ENCODE measurements around the gene WDR35.
"Not testable (repeated sequence)": the region's sequence is repeated elsewhere in the genome, so short reads cannot be mapped to it uniquely, and the experiment has no call there.

The WDR35 gene

DNA sequence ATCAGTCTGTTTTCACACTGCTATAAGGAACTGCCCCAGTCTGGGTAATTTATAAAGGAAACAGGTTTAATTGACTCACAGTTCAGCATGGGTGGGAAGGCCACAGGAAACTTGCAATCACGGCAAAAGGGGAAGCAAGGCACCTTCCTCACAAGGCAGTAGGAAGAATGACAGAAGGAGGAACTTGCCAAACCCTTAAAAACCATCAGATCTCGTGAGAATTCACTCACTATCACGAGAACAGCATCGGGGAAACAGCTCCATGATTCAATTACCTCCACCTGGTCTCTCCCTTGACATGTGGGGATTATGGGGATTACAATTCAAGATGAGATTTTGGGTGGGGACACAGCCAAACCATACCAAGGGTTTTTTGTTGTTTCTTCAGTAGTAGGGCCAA is 97.9 kb downstream of the WDR35 start:
- DNase-seq = not testable (repeated sequence)

DNA sequence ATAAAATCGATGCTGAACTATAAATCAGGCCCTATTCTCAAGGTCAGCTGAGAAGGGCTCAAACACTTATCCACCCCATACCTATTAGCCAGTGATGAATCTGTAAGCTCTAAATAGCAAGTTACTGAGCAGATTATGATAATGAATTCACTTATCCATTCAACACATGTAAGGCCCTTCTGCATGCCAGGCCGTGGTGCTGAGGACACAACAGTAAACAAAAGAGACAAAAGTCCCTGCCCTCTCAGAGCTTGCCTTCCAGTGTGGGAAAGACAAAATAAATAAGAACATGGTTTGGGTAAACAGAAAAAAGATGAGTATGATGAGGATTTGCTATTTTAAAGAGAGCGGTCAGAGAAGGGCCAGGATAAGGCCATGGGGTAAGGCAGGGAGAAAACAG is 99.8 kb downstream of the WDR35 start:
- no peak for DNase-seq

DNA sequence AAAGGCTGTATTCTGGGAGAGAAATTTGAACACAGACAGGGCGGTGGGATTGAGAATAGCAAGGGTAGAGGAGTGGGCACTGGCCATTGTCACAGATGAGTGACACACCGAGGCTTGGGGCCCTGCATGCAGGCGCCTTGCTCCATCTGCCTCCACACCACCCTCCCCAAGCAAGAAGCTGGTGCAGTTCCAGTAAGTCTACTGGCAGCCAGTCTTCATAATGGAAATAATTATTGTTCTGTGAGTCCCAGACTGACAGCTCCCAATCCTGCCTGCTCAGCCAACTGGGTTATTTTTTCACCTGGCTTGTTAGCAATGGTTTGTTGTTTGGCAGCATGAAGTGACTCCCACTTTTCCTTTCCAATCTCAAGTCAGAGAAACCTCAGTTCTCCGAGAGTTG is 101.1 kb downstream of the WDR35 start:
- no peak for DNase-seq

DNA sequence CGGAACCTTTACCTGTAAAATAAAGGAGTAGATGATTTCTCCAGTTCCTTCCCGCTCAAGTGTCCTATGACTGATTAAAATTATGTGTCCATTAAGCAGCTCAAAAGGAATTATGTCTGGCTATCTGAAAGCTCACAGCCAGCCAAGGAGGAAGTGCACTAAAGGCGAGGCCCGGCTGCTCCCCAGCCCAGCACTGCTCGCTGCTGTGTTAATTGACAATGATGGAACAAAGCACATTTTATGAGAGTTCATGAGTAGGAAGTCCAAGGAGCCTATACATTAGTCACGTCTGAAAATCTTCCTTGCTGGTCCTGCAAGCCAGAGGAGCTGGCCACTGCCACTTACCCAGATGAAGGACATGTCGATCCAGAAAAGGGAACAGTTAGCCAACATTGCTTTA is 102.4 kb downstream of the WDR35 start:
- DNase-seq = no peak

DNA sequence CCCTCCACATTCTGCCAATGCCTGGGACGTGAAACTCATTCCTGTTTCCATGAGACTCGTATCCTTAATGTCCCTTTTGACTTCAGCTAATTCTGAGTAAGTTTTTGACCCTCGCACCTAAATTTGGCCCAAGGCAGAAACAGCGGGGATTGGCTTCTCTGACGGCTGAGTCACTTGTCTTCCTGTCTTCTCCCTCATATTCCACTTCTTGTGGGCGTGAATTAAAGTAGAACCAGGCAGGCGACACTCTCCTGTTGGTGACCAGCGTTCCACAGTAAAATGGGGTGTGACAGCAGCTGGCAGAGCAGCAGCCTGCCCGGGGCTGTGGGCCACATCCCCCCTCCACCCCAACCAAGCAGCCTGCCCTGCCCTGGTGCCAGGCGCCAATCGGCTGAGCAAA is 103.6 kb downstream of the WDR35 start:
- DNase-seq = no peak

DNA sequence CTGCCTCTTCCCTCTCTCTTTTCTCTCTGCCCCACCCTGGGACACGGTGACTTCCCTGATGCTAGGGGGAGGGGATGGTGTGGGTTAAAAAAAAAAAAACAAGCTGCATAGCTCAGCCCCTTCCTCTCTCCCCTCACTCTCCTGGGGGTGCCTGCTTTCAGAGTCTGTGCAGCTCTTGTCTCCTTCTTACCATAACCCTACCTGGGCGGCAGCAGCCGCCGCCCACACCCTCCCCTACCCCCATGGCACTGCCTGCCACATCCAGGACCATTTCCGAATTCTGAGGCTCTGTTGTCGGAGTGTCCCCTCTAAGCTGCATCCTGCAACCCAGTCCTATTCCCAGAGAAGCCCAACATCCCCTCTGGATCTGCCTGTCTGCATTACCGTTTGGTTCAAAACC is 104.1 kb downstream of the WDR35 start:
- no peak for DNase-seq

DNA sequence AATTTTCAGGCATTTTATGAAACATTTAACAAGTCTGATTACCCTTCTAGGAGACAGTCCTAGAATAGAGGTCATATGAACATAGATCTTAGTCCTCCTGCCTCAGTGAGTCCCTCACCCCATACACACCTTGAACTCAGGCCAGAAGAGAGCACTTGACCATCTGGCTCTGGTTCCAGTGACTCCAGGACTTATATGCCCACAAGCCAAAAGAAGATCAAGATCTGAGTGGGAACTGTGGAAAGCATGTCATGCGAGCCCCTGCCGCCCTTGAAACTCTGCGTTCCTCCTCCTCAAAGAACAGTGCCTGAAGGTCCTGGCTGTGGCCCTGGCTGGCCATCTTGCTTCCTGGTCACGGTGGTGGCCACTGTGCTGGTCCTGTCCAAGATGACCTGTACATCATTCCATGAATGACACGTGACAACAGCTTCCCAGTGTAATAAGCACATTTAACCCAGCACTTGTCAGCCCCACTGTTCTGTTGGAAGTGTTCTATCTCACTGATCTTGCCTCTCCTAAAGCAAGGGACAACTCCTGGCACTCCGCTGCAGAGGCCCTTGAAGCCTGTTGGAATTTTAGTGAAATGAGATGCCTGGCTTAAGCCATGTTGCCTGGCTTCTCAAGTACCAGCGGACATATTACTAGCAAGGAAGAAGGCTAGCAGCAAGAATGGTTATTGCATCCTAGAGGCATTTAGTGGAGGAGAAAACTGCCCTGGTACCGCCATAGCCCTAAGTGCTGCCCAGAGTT is 105.8 kb downstream of the WDR35 start:
- DNase-seq = no peak

DNA sequence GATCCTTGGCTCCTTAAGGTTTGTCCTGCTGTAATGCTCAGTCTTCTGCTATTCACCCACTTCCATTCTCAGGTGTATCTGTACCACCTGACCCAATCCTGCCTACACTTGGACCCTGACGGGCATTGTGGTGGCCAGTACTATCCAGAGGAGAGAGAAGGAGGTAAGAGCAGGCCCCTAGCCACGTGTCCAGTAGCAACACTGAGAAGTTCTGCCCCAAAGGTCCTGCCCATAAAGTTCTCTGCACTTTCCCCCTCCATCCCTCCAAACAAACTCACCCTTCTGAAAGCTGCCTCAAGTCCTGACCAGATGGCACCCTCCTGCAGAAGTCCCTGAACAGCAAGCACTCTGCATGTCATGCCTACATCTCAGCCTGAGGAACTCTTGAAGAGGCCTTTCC is 106.4 kb downstream of the WDR35 start:
- no peak for DNase-seq

DNA sequence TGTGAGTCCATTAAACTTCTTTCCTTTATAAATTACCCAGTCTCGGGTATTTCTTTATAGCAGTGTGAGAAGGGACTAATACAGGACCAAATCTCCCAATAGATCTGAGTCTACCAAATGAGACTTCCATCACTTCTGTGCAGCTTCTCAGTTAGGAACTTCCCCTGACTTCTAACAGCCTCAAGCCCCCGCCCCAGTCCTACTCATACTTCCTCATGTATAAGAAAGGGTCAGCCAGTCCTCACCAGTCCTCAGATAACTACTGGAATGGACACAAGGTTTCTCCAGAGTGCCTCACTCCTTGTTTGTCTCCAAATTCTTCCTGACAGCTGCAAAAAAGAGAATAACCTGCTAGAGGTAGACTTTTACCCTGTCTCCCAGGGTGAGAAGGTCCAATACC is 107.6 kb downstream of the WDR35 start:
- no peak for DNase-seq

DNA sequence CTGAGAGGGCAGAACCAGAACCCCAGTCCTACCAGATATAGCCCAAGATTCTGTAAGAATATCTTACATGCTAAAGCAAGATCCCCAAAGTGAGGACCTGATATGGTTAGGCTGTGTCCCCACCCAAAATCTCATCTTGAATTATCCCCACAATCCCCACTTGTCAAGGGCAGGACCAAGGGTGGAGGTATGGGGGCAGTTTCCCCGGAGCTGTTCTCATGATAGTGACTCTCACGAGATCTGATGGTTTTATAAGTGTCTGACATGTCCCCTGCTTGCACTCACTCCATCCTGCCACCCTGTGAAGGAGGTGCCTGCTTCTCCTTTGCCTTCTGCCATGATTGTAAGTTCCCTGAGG is 108.0 kb downstream of the WDR35 start:
- DNase-seq = no peak

DNA sequence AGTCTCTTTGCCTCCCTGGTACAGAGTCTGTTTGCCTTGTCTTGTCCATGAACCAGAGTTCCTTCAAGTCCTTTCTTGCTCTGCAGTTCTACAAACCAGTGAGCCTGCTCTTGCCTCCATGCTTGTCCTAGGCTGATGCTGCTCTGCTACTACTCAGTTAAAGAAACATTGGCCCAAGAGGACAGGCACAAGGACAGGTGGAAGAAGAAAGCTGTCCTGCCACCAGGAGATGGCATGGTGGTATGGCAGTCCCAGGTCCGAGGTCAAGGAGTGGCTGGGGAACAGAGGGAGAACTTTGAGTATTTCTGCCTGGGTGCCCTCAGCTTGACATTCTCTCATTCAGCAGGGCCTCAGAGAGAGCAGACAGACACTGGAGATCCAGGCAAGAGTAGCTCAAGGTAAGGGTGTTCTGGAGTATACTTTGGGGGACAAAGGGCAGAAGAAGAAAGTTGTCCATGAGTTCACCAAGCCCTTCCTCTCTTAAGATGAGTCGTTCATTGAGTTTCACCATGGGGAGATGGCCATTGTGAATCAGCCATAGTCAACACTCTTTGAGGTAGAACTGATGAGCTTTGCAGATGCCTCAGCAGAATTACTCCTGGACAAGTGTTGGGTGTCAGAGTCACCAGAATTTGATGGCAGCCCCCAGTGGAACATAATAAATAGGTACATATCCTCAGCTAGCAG is 108.5 kb downstream of the WDR35 start:
- DNase-seq = no peak

DNA sequence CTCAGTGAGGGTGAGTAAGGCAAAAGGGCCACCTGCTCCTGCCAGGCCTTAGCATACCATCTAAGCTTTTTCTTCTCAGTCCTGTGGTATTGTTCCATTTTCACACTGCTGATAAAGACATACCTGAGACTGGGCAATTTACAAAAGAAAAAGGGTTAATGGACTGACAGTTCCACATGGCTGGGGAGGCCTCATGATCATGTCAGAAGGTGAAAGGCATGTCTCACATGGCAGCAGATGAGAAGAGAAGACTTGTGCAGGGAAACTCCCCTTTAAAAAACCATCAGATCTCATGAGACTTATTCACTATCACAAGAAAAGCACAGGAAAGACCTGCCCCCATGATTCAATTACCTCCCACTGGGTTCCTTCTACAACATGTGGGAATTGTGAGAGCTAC is 109.7 kb downstream of the WDR35 start:
- DNase-seq = not testable (repeated sequence)

DNA sequence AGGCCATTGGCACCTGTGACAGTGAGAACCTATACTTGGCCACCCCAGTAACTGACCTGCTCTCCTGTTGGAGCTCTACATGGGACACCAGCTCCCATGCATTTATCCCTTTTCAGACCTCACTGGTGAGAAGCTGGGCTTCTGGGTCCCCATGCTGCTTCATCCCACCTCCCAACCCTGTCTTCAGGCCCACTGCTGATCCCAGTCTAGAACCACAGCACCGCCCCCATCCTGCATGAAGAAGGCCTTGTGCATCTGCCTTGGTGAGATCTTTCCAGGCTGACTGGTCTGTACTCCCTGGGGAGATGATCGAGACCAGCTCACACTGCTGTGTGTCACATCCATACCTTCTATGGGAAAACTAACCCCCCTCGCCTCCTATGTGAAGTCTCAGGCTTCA is 110.8 kb downstream of the WDR35 start:
- no peak for DNase-seq

DNA sequence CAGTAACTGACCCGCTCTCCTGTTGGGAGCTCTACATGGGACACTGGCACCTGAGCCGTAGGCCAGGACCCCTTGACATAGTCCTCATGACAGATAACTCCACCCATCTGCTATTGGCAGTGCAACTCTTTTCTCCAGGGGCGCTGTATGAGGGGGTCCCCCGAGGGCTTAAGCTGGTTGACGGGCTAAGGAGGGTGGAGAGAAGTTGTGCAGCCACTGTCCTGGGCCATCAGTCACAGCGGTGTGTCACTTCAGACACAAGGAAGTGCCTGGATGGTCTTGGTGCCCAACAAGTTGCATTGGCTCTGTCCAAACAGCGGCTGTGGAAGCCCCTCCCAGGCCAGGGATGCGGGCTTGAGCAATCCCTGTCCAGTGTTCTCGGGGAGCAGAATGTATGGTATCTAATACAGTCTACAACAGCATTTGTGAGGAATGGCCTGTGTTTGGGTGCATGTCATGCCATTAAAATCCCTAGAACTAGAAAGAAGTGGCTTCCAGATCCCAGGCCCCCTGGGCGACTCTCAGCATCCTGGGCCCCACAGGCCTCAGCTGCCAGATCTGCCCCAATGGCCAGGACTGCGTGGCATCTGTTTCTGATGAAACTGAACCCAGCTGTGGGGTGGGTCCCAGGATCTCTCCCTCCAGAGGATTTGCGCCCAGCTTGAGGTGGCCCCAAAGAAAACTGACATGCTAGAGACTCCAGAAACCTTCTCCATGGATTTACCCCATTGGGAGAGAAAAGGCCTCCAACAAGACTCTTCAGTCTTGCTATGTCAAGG is 111.4 kb downstream of the WDR35 start:
- no peak for DNase-seq

DNA sequence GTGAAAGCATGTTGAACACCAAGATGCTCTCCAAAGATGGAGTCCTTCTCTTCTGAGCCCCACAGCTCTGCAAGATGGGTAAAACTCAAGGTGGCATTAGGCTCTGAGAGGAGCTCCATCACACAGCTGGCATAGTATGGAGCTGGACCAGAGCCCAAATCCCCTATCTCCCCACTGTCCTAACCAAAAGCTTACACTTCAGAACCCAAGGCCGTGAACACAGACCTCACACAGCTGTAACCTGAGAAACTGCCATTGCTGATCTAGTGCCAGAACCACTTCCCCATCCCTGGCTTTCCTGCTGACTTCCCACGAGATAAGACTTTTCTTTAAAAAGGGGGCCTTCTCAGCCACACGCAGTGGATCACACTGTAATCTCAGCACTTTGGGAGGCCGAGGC is 113.2 kb downstream of the WDR35 start:
- DNase-seq = no peak

DNA sequence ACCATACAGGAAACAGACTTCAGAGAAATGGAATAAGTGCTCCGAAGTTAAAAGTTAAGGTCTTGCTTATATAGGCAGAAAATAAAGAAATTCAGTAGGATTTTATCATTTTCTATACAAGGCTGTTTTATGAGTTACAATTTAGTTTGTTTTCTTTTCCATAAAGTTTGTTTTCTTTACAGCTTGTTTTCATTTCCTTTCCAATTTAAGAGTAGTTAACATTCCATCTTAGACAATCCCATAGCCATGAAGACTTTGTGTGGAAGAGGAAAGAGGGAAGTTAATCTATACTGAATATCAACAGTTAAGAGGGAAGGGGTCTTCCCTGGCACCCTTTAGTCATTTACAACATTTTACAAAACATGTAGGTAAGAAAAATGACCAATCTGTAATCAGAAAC is 114.6 kb downstream of the WDR35 start:
- no peak for DNase-seq

DNA sequence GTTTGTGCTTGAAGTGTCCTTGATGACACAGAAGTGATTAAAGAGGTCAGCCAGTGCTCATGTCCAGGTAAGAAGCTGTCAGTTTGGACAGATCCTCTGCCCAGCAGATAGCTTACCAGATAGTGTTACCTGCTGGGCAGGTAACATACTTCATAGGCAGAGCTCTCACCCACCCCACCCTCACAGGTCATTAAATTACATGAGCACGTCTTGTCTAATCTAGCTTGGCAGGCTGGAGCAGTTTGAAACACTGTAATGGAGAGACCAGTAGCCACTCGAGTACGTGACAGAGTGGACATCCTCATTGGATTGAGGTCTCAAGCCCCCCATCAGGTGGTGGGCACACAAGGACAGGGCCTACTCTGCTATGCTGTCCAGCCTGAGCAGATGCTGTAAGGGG is 115.2 kb downstream of the WDR35 start:
- DNase-seq = no peak

DNA sequence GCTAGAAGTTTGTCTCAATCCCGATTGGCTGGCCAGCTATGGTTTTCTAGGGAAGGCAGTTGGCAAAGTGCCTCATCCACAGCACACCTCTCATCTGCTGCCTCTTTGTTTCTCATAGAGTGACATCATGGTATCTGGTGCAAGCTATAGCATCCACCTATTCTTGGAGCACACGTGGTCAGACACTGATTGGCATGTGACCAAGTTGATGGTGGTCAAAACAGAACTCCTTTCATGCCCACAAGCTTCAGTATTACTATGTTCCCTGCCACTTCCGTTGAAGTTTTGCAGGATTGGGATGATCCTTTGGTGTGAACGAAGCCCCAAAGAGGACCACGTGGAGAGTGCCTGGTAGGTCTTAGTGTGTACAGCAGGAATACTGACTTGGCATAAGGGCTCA is 116.9 kb downstream of the WDR35 start:
- DNase-seq = no peak

DNA sequence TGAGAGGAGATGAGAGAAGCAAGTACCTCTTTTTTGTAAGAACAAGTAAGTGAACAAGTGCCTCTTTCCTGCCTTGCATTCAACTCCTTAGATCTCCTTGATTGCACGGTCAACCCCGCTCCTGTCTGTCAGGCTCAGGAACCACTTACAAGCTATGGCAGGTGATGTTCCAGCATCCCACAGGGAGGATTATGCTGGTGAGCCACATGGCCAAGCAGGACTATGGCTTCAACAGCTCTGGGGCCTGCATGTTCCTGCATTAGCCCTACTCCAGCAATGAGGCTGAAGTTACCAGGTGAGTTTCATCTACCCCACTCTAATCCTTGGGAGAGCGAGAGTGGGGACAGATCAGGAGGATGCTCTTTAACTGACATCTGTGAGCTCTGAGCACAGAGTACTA is 117.6 kb downstream of the WDR35 start:
- DNase-seq = no peak

DNA sequence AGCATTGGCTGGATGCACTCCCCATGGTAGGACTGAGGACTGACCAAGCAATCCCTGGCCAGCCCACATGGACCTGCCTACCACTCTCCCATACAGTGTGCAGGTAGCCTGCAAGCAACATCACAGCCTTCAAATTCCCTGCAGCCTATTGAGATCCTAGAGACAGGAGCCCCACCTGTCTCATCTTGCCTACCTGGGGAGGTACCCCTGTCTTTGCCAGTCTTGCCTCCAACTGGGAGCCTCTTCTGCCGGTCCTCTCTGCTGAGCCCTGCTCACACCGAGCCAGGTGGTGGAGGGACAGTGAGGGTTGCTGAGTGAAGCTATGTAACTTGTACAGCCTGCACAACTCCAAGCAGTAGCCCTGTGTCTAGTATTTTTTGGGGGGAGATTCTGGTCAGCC is 118.1 kb downstream of the WDR35 start:
- DNase-seq = no peak

DNA sequence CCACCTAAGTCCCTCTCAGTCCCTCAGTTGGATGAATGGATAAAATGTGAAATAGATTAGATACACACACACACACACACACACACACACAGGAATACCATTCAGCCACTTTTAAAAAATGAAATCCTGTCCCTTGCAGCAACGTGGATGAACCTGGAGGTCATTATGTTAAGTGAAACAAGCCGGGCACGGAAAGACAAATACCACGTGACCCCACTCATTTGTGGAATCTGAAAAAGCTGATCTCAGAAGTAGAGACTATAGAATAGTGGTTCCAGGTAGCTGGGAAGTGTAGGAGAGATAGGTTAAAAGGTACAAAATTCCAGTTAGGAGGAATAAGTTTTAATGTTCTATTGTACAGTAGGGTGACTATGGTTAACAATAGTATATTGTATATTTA is 119.1 kb downstream of the WDR35 start:
- no peak for DNase-seq

DNA sequence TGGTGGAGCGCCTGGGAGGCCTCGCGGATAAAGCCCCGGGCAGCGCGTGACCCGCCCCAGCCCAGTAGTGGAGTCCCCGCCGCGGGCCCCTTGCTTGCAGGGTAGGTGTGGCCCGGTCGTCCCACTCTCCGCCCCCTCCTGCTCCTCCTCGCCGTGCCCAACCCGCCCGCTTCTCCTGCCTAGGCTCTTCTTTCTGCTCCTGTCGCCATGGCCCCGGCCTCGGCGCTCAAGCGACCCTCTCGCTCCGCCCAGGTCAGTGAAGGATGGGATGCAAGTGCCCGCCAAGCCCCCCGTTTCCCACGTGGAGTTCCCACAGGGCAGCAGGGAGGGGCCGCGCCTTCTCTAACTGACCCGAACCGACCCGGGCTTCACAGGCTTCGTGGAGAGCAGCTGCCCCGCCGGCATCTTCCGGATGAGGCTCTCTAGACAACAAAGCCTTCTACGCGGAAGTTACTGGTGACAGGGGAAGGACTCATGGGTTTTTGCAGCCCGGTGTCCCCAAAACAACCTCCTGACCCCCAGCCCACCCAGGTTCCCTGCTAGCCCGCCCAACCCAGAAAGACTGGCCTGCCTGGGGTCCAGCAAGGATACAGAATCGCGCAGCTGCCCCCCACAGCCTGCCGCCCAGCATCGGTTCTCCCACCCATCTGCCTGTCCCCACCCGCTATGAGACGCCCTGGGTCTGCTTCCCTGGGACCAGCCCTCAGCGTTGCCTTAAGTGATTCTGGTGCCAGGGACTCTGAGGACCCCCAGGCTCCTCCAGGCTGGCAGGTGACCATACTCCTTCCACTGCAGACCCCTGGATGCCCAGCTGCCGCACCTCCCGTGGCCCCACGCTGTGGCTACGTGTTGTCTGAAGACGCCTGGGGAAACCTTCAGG is 121.0 kb downstream of the WDR35 start:
- DNase-seq = peak; percentile 19

DNA sequence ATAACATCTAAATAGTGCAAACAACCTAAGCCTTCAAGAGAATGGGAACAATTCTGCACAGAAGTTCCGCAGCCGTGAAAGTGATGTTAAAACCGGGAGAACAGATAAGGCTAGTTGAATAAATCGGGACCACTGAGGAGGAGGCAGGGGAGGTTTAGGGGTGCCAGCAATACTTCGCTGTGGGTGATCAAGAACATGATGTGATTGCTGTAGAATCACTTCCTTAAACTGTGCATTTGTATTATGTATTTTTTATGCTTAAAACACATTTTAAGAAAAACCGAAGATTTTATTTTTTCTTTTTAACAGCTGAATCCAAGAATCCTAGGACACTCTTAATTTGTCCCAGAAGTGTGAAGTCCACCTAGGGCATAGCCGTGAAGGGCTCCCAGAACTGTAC is 121.7 kb downstream of the WDR35 start:
- no peak for DNase-seq

Measured in fibroblast of skin of right quadriceps (primary cell).